ENCODE results near the gene TRIM67.

TRIM67 gene

DNA sequence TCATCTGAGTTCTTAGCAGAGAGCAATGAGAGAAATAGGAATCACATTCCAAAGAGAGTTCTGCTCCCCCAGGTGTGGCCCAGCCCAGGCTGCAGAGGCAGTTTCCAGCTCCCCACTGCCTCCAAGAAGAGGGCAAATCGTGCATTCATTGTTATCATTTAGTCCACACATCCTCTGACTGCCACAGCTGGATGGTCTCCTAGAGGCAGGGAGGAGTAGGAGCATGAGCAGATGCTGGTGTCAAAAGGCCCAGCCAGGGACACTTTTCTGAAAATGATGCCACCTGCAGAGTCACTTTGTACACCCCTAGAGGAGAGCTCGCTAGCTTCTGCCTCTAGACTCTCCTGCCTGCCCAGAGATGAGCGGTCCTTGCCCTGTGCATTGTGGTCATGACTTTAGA is 45.6 kb downstream of the TRIM67 start:
- no peaks in the 10 kb centered on the region for H3K36me3 ChIP-seq (replicated peaks; ENCODE audit: insufficient read depth, low read length)
- no peaks in the 10 kb centered on the region for H3K27me3 ChIP-seq (replicated peaks; ENCODE audit: insufficient read depth, low read length)
- no peaks in the 10 kb centered on the region for H3K79me2 ChIP-seq (ENCODE audit: low read length)
- no peaks in the 10 kb centered on the region for H3K9me3 ChIP-seq (replicated peaks; ENCODE audit: insufficient read depth, low read length)
- H3K4me3 ChIP-seq (ENCODE audit: low read length) = no peak overlapping the region
- H3K27ac ChIP-seq (ENCODE audit: low read length) = no peak overlapping the region
- no peak overlapping the region for H3K4me2 ChIP-seq (ENCODE audit: low read depth, low read length)
- TF ChIP-seq, protein P1, sequence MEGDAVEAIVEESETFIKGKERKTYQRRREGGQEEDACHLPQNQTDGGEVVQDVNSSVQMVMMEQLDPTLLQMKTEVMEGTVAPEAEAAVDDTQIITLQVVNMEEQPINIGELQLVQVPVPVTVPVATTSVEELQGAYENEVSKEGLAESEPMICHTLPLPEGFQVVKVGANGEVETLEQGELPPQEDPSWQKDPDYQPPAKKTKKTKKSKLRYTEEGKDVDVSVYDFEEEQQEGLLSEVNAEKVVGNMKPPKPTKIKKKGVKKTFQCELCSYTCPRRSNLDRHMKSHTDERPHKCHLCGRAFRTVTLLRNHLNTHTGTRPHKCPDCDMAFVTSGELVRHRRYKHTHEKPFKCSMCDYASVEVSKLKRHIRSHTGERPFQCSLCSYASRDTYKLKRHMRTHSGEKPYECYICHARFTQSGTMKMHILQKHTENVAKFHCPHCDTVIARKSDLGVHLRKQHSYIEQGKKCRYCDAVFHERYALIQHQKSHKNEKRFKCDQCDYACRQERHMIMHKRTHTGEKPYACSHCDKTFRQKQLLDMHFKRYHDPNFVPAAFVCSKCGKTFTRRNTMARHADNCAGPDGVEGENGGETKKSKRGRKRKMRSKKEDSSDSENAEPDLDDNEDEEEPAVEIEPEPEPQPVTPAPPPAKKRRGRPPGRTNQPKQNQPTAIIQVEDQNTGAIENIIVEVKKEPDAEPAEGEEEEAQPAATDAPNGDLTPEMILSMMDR (IDR thresholded peaks at IDR 0.05; ENCODE audit: low read length) = no peak
- TF ChIP-seq EZH2phosphoT487 (IDR thresholded peaks at IDR 0.05; ENCODE audit: low read length) (no peak), EZH2 (optimal IDR thresholded peaks at IDR 0.05; ENCODE audit: low read depth, low read length) (no peak)
- no peak for DNase-seq
- no peak overlapping the region for H3K9ac ChIP-seq (ENCODE audit: low read length)
- no peaks in the 10 kb centered on the region for H4K20me1 ChIP-seq (ENCODE audit: insufficient read depth, low read length)
- peaks cover 3% of the 10 kb centered on the region; the same call in 1 of the 2 replicates for H3K4me1 ChIP-seq (ENCODE audit: low read length)
- H3F3A ChIP-seq (ENCODE audit: insufficient read depth, low read length) = peaks cover 4% of the 10 kb centered on the region; the same call in 1 of the 2 replicates
- no peak overlapping the region for H2AFZ ChIP-seq (ENCODE audit: low read length)
- no peaks in the 10 kb centered on the region for H3K9me2 ChIP-seq (replicated peaks; ENCODE audit: insufficient read depth, low read length)

DNA sequence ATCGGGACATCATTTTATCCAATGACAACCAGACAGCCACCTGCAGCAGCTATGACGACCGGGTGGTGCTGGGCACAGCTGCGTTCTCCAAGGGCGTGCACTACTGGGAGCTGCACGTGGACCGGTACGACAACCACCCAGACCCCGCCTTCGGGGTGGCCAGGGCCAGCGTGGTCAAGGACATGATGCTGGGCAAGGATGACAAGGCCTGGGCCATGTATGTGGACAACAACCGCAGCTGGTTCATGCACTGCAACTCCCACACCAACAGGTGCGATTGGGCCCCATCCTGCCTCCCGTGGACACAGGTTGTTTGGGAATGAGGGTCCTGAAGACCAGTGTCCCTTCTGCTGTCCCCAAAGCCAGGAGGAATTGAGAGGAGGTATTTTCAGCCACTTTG is 47.1 kb downstream of the TRIM67 start:
- TF ChIP-seq EZH2phosphoT487 (IDR thresholded peaks at IDR 0.05; ENCODE audit: low read length) = no peak
- TF ChIP-seq EZH2 (optimal IDR thresholded peaks at IDR 0.05; ENCODE audit: low read depth, low read length) = no peak
- Histone ChIP-seq H3K9ac (ENCODE audit: low read length) (no peak overlapping the region), H3K27ac (ENCODE audit: low read length) (no peak overlapping the region), H3K4me1 (ENCODE audit: low read length) (peaks cover 3% of the 10 kb centered on the region; the same call in 1 of the 2 replicates), H3K9me2 (replicated peaks; ENCODE audit: insufficient read depth, low read length) (no peaks in the 10 kb centered on the region), H3K4me3 (ENCODE audit: low read length) (no peak overlapping the region), H4K20me1 (ENCODE audit: insufficient read depth, low read length) (no peaks in the 10 kb centered on the region), H3K36me3 (replicated peaks; ENCODE audit: insufficient read depth, low read length) (no peaks in the 10 kb centered on the region), H3K27me3 (replicated peaks; ENCODE audit: insufficient read depth, low read length) (no peaks in the 10 kb centered on the region), H3F3A (ENCODE audit: insufficient read depth, low read length) (peaks cover 4% of the 10 kb centered on the region; the same call in 1 of the 2 replicates), H3K79me2 (ENCODE audit: low read length) (no peaks in the 10 kb centered on the region), H3K4me2 (ENCODE audit: low read depth, low read length) (no peak overlapping the region), H3K9me3 (replicated peaks; ENCODE audit: insufficient read depth, low read length) (no peaks in the 10 kb centered on the region), H2AFZ (ENCODE audit: low read length) (no peak overlapping the region)
- no peak for DNase-seq

DNA sequence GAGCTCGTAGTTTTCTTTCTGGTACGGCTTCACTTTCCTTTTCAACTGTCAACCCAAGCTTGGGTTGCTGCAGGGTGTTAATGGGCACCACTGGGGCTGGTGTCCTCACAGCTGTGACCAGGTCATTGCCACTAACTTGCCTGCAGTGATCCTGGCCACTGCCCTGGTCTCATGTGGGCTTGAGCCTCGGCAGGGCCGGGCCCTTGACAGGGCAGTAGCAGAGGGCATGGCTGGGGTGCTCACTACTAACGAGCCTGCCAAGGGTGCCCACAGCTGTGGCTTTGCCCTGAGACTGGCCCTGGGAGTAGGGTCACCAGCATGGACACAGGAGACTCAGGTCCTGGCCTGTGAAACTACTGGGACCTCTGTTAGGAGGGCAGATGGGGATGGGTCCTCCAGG is 47.7 kb downstream of the TRIM67 start:
- Histone ChIP-seq H3K79me2 (ENCODE audit: low read length) (no peaks in the 10 kb centered on the region), H3K9me3 (replicated peaks; ENCODE audit: insufficient read depth, low read length) (no peaks in the 10 kb centered on the region), H3K27ac (ENCODE audit: low read length) (no peak overlapping the region), H3K9ac (ENCODE audit: low read length) (no peak overlapping the region), H3K4me2 (ENCODE audit: low read depth, low read length) (no peak overlapping the region), H2AFZ (ENCODE audit: low read length) (no peak overlapping the region), H3K9me2 (replicated peaks; ENCODE audit: insufficient read depth, low read length) (no peaks in the 10 kb centered on the region), H3K4me3 (ENCODE audit: low read length) (no peak overlapping the region), H4K20me1 (ENCODE audit: insufficient read depth, low read length) (no peaks in the 10 kb centered on the region), H3F3A (ENCODE audit: insufficient read depth, low read length) (peaks cover 4% of the 10 kb centered on the region; the same call in 1 of the 2 replicates), H3K27me3 (replicated peaks; ENCODE audit: insufficient read depth, low read length) (no peaks in the 10 kb centered on the region), H3K4me1 (ENCODE audit: low read length) (peaks cover 3% of the 10 kb centered on the region; the same call in 1 of the 2 replicates), H3K36me3 (replicated peaks; ENCODE audit: insufficient read depth, low read length) (no peaks in the 10 kb centered on the region)
- DNase-seq = no peak
- TF ChIP-seq EZH2phosphoT487 (IDR thresholded peaks at IDR 0.05; ENCODE audit: low read length) = no peak
- TF ChIP-seq, protein P1 (IDR thresholded peaks at IDR 0.05; ENCODE audit: low read length) = no peak
- TF ChIP-seq EZH2 (optimal IDR thresholded peaks at IDR 0.05; ENCODE audit: low read depth, low read length) = no peak

- no peaks in the 10 kb centered on the region for H3K9me3 ChIP-seq (replicated peaks; ENCODE audit: insufficient read depth, low read length)
- no peak for DNase-seq
- H3K36me3 ChIP-seq (replicated peaks; ENCODE audit: insufficient read depth, low read length) = no peaks in the 10 kb centered on the region
- no peak overlapping the region for H2AFZ ChIP-seq (ENCODE audit: low read length)
- TF ChIP-seq EZH2 (optimal IDR thresholded peaks at IDR 0.05; ENCODE audit: low read depth, low read length) = no peak
- TF ChIP-seq, protein P1 (IDR thresholded peaks at IDR 0.05; ENCODE audit: low read length) = no peak
- no peak for TF ChIP-seq EZH2phosphoT487 (IDR thresholded peaks at IDR 0.05; ENCODE audit: low read length)
- H3K9me2 ChIP-seq (replicated peaks; ENCODE audit: insufficient read depth, low read length) = no peaks in the 10 kb centered on the region
- H4K20me1 ChIP-seq (ENCODE audit: insufficient read depth, low read length) = no peaks in the 10 kb centered on the region
- peaks cover 4% of the 10 kb centered on the region; the same call in 1 of the 2 replicates for H3F3A ChIP-seq (ENCODE audit: insufficient read depth, low read length)
- H3K27ac ChIP-seq (ENCODE audit: low read length) = no peak overlapping the region
- no peak overlapping the region for H3K9ac ChIP-seq (ENCODE audit: low read length)
- no peaks in the 10 kb centered on the region for H3K79me2 ChIP-seq (ENCODE audit: low read length)
- H3K4me2 ChIP-seq (ENCODE audit: low read depth, low read length) = no peak overlapping the region
- H3K27me3 ChIP-seq (replicated peaks; ENCODE audit: insufficient read depth, low read length) = no peaks in the 10 kb centered on the region
- H3K4me1 ChIP-seq (ENCODE audit: low read length) = peaks cover 3% of the 10 kb centered on the region; the same call in 1 of the 2 replicates
- no peak overlapping the region for H3K4me3 ChIP-seq (ENCODE audit: low read length)
These were observed 48.3 kb downstream of the TRIM67 start for GRCh38 chr1:231210126-231210525.
